NCI-H187 treated with DMSO at 0.1 percent for 48 hours (cell line): ENCODE measurements around the gene DGLUCY.
"Not testable (repeated sequence)": the region's sequence is repeated elsewhere in the genome, so short reads cannot be mapped to it uniquely, and the experiment has no call there.

Experiments used
- DNase-seq: peaks from one replicate; lab custom pipeline; 2025; lab: John Stamatoyannopoulos, UW

Gene DGLUCY

GRCh38 chr14:91138511-91139359 lies 24.9 kb downstream of the DGLUCY start:
- no peak for DNase-seq

DNA sequence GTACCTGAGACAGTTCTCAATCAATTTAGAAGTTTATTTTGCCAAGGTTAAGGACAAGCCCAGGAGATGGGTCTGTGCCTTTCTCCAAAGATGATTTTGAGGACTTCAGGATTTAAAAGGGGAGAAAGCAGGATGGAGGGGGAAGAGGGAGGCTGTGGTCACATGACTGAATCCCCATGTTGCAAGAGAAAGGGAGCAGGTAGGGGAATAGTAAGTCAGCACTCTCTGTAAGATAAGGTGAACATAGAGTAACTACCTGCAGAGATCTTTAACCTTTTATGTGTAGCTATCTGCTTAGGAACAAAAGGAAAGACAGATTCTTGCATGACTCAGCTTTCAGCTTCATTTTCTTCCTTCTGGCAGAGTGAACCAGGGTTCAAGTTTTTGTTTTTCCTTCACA lies 25.9 kb downstream of the DGLUCY start:
- no peak for DNase-seq

DNA sequence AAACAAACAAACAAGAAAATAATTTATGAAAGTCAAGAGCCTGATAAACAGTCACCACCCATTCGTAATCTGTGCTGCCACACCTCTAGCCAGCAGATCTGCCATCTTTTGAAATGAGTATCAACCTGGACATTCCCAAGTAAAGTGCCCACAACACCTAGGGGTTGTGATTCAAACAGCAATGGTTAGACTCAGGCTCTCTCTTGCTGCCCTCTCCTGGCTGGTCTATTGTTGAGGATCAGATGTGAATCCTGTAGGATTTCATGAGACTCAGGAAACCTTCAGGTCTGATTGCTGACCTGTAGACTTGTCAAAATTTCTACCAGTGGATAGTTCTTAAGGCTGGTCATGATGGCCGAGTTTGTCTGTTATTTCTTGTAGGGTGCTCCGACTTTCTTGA lies 26.8 kb downstream of the DGLUCY start:
- DNase-seq = no peak

DNA sequence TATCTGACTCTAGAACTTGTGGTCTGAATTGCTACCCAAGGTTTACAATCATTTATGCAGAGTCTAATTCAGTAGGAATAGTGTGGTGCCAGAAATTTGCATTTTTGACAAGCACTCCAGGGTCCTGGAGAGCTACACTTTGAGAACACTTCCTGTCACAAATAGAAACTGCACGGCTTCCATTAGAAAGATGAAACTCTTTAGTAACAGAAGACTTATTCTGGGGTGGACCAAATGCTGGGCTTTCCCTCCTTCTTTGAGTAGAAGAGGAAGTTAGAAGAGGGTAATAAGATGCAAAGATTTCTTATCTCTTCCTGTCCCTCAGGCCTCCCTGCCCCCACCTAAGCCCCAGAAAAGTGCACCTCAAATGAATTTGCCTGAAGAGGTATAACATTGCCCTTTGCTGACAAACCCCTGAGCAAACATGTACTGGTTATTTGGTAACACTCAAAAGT lies 28.4 kb downstream of the DGLUCY start:
- DNase-seq = no peak

GRCh38 chr14:91143862-91144261 lies 30.0 kb downstream of the DGLUCY start:
- DNase-seq = no peak

DNA sequence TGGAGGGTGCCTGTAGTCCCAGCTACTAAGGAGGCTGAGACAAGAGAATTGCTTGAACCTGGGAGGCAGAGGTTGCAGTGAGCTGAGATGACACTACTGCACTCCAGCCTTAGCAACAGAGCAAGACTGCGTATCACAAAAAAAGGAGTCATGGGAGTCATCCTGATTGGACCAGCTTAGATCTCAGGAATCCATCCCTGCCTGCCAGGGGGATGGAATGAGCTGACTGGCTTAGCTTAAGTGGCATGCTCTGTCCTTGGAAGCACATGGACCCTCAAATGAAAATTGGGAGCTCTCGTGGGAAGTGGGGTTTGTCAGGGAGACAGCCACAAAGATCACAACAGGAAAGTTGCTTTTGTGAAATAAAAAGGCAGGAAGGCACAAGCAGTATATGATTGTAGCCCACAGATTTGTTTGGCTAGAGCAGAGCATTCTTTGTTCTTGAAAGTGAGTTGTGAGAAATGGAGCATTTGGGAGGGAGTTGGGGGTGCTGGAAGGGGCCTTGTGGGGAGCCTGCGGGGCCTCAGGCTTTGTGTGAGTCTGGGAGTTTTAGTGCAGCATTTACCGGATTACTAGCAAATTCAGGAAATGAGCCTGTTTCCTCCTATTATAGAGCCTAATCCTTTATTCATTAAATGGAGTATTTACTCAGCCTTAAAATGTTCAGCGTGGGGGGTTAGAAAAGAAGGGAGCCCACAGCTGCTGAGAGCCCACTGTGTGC lies 30.7 kb downstream of the DGLUCY start:
- no peak for DNase-seq

DNA sequence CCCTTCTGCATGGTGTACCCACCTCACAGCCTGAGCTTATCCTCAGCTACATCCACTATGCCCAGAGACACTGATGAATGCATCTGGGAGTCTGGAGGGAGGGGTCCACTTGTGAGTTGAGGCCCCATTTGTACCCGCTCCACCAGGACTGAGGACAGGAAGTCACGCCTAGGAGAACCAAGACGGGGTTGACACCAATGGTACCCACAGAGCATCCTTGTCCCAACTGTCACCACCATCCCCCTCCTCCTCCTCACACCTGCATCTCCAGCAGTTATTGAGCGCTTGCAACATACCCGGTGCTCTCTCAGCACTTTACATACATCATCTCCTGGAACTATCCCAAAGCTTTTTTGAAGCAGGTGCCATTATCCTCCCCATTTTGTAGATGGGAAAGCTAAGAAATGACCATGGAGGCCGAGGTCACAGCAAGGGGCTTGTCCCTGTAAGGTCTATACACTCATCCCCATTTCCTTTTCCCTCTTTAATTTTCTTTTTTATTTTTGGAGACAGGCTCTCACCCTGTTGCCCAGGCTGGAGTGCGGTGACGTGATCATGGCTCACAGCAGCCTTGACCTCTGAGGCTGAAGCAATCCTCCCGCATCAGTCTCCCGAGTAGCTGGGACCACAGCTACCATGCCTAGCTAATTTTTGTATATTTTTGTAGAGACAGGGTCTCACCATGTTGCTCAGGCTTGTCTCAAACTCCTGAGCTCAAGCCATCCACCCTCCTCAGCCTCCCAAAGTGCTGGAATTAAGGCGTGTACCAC lies 31.7 kb downstream of the DGLUCY start:
- no peak for DNase-seq

- DNase-seq = no peak
Observed at GRCh38 chr14:91146661-91147060, 32.8 kb downstream of the DGLUCY start.

- no peak for DNase-seq
Observed at GRCh38 chr14:91149462-91149861, 35.6 kb downstream of the DGLUCY start.

DNA sequence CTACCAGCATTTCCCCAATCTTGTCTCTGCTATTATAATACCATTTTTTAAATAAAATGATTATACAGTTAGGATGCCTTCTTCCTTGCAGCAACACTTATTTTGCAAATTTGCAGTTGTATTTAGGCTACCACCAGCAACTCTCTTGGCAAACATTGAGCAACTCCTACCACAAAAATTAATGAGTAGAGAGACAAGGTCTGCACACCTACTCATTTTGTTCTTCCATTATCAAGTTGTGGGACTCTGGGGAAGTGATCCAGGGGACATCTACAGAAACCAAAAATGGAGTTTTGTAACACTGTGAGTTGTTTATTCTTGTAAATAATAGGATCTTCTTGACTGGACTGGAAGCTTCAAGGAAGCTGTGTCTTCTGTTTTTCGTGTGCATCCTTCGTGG lies 38.6 kb downstream of the DGLUCY start:
- no peak for DNase-seq

DNA sequence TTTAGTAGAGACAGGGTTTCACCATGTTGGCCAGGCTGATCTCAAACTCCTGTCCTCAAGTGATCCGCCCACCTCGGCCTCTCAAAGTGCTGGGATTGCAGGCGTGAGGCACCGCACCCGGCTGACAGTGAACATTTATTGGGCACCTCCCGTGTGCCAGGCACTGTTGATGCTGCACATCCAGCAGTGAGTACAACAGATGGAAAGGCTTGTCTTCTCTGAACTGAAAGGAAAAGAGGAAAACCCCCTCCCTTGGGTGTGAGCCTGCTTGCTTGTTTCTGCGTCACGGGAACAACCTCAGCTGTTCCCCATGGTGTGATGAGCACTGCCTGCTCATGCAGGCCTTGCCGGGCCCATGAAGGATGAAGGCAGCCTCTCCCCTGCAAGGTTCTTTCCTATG lies 39.5 kb downstream of the DGLUCY start:
- no peak for DNase-seq

GRCh38 chr14:91154851-91155625 lies 41.2 kb downstream of the DGLUCY start:
- peak; percentile 89 for DNase-seq

GRCh38 chr14:91155626-91156089 lies 41.8 kb downstream of the DGLUCY start:
- DNase-seq = no peak

DNA sequence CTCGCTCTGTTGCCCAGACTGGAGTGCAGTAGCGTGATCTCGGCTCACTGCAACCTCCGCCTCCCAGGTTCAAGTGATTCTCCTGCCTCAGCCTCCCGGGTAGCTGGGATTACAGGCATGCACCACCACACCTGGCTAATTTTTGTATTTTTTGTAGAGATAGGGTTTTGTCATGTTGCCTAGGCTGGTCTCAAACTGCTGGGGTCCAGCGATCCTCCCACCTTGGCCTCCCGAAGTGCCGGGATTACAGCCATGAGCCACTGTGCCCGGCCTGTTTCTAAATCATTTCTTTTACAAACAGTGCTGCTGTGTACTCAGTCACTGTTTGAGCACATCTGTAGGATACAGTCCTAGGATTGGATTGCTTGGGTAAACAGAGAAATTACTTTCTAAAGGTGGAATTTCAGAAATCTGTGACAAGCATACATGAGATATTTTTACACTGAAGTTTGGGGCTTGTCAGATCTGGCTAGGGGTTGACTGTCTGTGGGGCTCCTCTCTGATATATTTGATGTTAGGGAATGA lies 42.3 kb downstream of the DGLUCY start:
- DNase-seq = not testable (repeated sequence)

GRCh38 chr14:91156877-91157276 lies 43.0 kb downstream of the DGLUCY start:
- not testable (repeated sequence) for DNase-seq

DNA sequence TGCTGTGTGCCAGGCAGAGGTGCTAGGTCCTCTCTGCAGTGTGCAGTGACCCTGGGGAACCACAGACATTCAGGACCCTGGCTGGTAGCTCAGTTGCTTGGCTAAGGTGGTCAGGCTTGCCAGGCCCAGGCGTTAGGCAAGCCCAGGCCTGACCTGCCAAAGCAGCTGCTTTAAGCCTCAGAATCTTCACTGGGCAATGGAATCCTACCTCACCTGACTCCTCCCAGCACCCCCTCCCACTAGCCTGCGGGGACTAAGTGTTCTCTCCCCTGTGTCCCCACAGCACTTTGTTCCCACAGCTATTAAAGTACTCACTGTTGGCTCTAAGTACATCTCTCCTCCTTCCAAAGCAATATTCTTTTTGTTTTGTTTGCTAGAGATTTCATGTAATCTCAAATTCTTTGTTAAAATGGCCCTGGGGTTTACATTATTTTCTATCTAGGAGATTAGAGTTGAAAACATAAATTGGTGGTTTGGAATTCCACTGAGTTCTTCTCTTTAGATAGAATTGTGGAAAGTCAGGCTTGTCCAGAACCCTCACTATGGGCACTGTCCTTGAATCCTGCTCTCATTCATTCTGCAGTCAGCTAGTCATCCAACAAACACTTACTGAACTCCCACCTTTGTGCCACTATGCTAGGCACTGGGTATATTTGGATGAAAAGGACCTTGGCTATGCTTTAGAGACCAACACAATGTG lies 44.4 kb downstream of the DGLUCY start:
- DNase-seq = peak; percentile 17

DNA sequence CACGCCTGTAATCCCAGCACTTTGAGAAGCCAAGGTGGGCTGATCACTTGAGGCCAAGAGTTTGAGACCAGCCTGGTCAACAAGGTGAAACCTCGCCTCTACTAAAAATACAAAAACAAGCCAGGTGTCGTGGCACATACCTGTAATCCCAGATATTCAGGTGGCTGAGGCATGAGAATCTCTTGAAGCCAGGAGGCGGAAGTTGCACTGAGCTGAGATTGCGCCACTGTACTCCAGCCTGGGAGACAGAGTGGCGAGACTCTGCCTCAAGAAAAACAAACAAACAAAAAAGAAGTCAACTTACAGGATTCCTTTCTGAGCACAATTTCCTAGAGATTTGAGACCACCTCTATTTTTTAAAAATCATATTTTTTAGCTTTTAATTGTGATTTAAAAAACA lies 45.3 kb downstream of the DGLUCY start:
- DNase-seq = no peak

DNA sequence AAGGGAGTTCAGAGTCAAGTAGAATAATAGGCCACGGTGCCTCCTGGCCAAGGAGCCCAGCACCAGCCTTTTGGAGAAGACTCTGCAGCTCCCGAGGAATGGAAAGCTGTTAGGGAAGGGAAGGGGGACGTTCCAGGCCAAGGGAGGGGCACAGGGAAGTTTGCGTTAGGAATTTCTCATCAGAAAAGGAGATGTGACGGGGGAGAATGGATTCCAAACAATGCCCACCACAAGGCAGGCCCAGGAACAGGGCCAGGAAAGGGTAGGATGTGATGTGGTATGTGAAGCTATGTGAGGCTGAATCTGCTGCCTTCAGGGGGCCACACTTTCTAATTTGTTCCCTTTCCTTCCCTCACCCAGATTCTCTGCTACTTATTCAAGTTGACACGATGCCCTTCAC lies 46.0 kb downstream of the DGLUCY start:
- no peak for DNase-seq

- no peak for DNase-seq
Observed at GRCh38 chr14:91163316-91163715, 49.4 kb downstream of the DGLUCY start.

DNA sequence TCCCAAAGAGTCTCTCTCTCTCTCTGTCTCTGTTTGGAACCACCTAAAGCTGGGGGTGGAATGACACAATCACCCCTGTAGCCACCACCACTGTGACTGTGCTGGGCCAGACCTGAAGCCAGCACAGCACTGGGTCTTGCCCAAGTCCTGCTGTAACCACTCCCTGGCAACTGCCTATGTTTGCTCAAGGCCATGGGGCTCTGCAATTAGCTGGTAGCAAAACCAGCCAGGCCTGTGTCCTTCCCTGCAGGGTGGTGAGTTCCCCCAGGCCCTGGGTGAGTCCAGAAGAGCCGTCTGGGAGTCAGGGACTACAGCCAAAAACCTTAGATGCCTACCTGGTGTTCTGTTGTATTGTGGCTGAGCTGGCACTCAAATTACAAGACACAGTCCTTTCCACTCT lies 50.8 kb downstream of the DGLUCY start:
- no peak for DNase-seq

DNA sequence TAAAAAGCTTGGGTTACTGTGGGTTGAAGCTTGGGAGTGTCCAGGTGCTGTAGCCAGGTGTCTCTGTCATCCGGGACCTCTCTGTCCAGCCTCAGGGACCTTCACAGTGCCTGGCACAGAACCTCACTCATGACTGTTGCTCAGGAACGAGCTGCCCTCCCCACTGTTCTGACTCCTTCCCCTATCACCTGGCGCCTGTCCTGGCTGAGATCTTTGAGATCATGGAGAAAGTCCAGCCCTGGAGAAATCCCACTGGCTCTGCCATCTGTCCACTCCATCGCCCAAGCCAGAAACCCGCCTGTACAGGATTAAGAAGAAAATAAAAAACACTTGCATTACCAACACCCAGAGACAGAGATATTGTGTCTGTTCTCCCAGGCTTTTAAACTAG lies 53.5 kb downstream of the DGLUCY start:
- DNase-seq = no peak
